Measurements from ENCODE around the gene SERPINB3. TPM values are rescaled to one million over a fixed set of nuclear protein-coding genes. Genes with fewer than 3 reads are reported as not detected.

Gene SERPINB3
- total RNA-seq, 2 experiments from 2014 or later, result not detected

DNA sequence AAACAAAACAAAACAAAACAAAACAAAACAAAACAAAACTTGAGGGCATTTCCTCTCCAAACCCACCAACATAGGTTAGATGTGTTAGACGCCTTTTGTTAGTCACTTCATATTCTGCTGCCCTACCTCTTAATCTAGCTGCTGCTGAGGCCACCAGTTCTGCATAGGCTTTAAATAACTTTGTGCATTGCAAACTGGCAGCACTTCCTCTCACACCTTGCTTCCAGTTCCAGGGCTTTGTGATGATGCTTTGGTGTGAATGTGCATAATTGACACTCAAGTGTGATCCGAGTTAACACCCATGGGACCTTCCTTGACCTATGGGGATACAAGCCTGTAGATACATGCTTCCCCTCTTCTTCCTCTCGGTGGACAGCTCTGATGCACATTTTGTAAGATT lies 38.8 kb upstream of the SERPINB3 start:
- Histone ChIP-seq H2AFZ (ENCODE audit: low read length) (no peak overlapping the region), H3K79me2 (ENCODE audit: insufficient read depth, low read depth, low read length) (no peaks in the 10 kb centered on the region), H3K27ac (ENCODE audit: low read depth, low read length, poor library complexity, severe bottlenecking) (no peak overlapping the region), H4K20me1 (ENCODE audit: insufficient read depth, low read length) (no peaks in the 10 kb centered on the region), H3K4me3 (ENCODE audit: low read depth, low read length, poor library complexity, severe bottlenecking) (no peak overlapping the region), H3K9me2 (ENCODE audit: insufficient read depth, low read length) (no peaks in the 10 kb centered on the region), H3K36me3 (ENCODE audit: insufficient read depth, low read length) (no peaks in the 10 kb centered on the region), H3K9me3 (ENCODE audit: low read length) (no peaks in the 10 kb centered on the region), H3K4me2 (ENCODE audit: low read length) (no peak overlapping the region), H3K4me1 (ENCODE audit: insufficient read depth, low read length, poor library complexity, severe bottlenecking) (no peaks in the 10 kb centered on the region)
- intact Hi-C loops (cut with micrococcal nuclease; ENCODE audit: unreplicated experiment), result no loop called here
- no peak for TF ChIP-seq CTCF (conservative IDR thresholded peaks at IDR 0.05; ENCODE audit: low read length)
- no peak for TF ChIP-seq EZH2phosphoT487 (IDR thresholded peaks at IDR 0.05; ENCODE audit: borderline replicate concordance, low read depth, low read length)
- DNase-seq (ENCODE audit: low spot score), result no peak
- no TSS peak for BruUV-seq (replicated peaks)
- POLR2A ChIA-PET, result no interaction called here
- CTCF ChIA-PET (ENCODE audit: unreplicated experiment), result no interaction called here

DNA sequence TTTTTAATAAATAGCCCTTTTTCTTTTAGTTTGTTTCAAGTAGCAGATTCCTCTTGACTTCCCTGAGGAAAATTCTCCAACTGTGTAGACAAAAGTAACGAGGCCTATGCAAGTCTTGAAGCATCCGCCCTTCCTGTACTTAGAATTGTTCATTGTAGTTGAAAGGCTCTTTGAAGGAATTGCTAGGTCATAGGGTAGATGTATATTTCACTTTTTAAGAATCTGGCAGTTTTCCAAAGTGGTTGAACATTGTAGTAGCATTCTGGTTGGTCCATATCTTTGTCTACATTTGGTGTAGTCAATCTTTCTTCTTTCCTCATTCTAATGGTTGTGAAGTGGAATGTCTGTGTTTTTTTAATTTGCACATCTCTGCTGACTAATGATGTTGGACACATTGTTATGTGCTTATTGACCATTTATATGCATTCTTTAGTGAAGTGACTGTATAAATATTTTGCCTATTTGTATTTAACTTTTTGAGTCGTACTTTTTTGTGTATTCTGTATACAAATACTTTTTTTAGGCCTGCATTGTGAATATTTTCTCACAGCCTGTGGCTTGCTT lies 35.5 kb upstream of the SERPINB3 start:
- TF ChIP-seq CTCF (conservative IDR thresholded peaks at IDR 0.05; ENCODE audit: low read length) (no peak), EZH2phosphoT487 (IDR thresholded peaks at IDR 0.05; ENCODE audit: borderline replicate concordance, low read depth, low read length) (no peak)
- no peaks in the 10 kb centered on the region for H4K20me1 ChIP-seq (ENCODE audit: insufficient read depth, low read length)
- H3K9me2 ChIP-seq (ENCODE audit: insufficient read depth, low read length), result no peaks in the 10 kb centered on the region
- no peak overlapping the region for H3K27ac ChIP-seq (ENCODE audit: low read depth, low read length, poor library complexity, severe bottlenecking)
- H3K4me1 ChIP-seq (ENCODE audit: insufficient read depth, low read length, poor library complexity, severe bottlenecking), result no peaks in the 10 kb centered on the region
- ChIA-PET POLR2A (no interaction called here), CTCF (ENCODE audit: unreplicated experiment) (no interaction called here)
- DNase-seq (ENCODE audit: low spot score), result no peak
- H3K36me3 ChIP-seq (ENCODE audit: insufficient read depth, low read length), result no peaks in the 10 kb centered on the region
- no peak overlapping the region for H2AFZ ChIP-seq (ENCODE audit: low read length)
- no peaks in the 10 kb centered on the region for H3K9me3 ChIP-seq (ENCODE audit: low read length)
- H3K79me2 ChIP-seq (ENCODE audit: insufficient read depth, low read depth, low read length), result no peaks in the 10 kb centered on the region
- intact Hi-C loops (cut with micrococcal nuclease; ENCODE audit: unreplicated experiment), result no loop called here
- no peak overlapping the region for H3K4me3 ChIP-seq (ENCODE audit: low read depth, low read length, poor library complexity, severe bottlenecking)
- no TSS peak for BruUV-seq (replicated peaks)
- no peak overlapping the region for H3K4me2 ChIP-seq (ENCODE audit: low read length)

DNA sequence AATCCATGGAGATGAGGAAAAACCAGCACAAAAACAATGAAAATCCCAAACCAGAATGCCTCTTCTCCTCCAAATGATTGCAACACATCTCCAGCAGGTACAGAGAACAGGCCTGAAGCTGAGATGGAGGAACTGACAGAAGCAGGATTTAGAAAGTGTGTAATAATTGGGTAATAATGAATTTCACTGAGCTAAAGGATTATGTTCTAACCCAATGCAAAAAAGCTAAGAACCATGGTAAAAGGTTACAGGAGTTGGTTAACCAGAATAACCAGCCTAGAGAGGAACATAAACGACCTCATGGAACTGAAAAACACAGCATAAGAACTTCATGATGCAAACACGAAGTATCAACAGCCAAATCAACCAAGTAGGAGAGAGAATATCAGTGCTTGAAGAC lies 27.4 kb upstream of the SERPINB3 start:
- H3K4me2 ChIP-seq (ENCODE audit: low read length), result no peak overlapping the region
- TF ChIP-seq EZH2phosphoT487 (IDR thresholded peaks at IDR 0.05; ENCODE audit: borderline replicate concordance, low read depth, low read length) (no peak), CTCF (conservative IDR thresholded peaks at IDR 0.05; ENCODE audit: low read length) (no peak)
- POLR2A ChIA-PET, result no interaction called here
- intact Hi-C loops (cut with micrococcal nuclease; ENCODE audit: unreplicated experiment), result no loop called here
- no peaks in the 10 kb centered on the region for H3K36me3 ChIP-seq (ENCODE audit: insufficient read depth, low read length)
- BruUV-seq (replicated peaks), result no TSS peak
- H4K20me1 ChIP-seq (ENCODE audit: insufficient read depth, low read length), result no peaks in the 10 kb centered on the region
- H3K9me3 ChIP-seq (ENCODE audit: low read length), result no peaks in the 10 kb centered on the region
- no peak overlapping the region for H3K27ac ChIP-seq (ENCODE audit: low read depth, low read length, poor library complexity, severe bottlenecking)
- H2AFZ ChIP-seq (ENCODE audit: low read length), result no peak overlapping the region
- no peak overlapping the region for H3K4me3 ChIP-seq (ENCODE audit: low read depth, low read length, poor library complexity, severe bottlenecking)
- H3K4me1 ChIP-seq (ENCODE audit: insufficient read depth, low read length, poor library complexity, severe bottlenecking), result no peaks in the 10 kb centered on the region
- DNase-seq (ENCODE audit: low spot score), result no peak
- H3K79me2 ChIP-seq (ENCODE audit: insufficient read depth, low read depth, low read length), result no peaks in the 10 kb centered on the region
- no peaks in the 10 kb centered on the region for H3K9me2 ChIP-seq (ENCODE audit: insufficient read depth, low read length)
- CTCF ChIA-PET (ENCODE audit: unreplicated experiment), result no interaction called here

All from OCI-LY7 (cell line).